Upper lobe of right lung (tissue), 1 donor: ENCODE results near the gene UAP1L1. TPM values are rescaled to one million over a fixed set of nuclear protein-coding genes. Genes with fewer than 3 reads are reported as not detected.

ENCODE experiments used
- ATAC-seq: fragments of 200-7000 bp; cut with Tn5 transposase; one replicate; pipeline ENCODE4 v1.9.1; 2020; ENCODE audit warnings: mild to moderate bottlenecking, moderate library complexity
- DNase-seq: peaks from one replicate; pipeline ENCODE4 v3.0.0-alpha.2; 2020
- H3K27ac ChIP-seq: fragments of 200-600 bp; one replicate; pipeline ENCODE4 v1.8.0; 2022
- H3K27me3 ChIP-seq: fragments of 200-600 bp; one replicate; pipeline ENCODE4 v1.8.0; 2022; ENCODE audit warnings: mild to moderate bottlenecking
- H3K36me3 ChIP-seq: fragments of 200-600 bp; one replicate; pipeline ENCODE4 v1.8.0; 2022
- H3K4me1 ChIP-seq: fragments of 200-600 bp; one replicate; pipeline ENCODE4 v1.8.0; 2022
- H3K4me3 ChIP-seq: fragments of 200-600 bp; one replicate; pipeline ENCODE4 v1.8.0; 2022; ENCODE audit warnings: mild to moderate bottlenecking
- H3K9me3 ChIP-seq: fragments of 200-600 bp; one replicate; pipeline ENCODE4 v1.8.0; 2022
- CTCF ChIP-seq: fragments of 200-600 bp; IDR thresholded peaks from one replicate; pipeline ENCODE4 v1.8.0; 2022; ENCODE audit warnings: antibody characterized with exemption
- intact Hi-C: fragments of 100-400 bp; cut with DNase I; formaldehyde crosslinking; loops from one replicate; pipeline ENCODE4 v1.11.0; 2022
- total RNA-seq: library from RNA; stranded (reverse); fragmentation: NEBNext Ultra II Directional; extraction: Animal tissue kit (Norgen Biotek cat#: 25700); gene quantifications from one replicate; pipeline ENCODE4 v1.2.1, GENCODE V29; 2021
- donor health status: DM: no; HTN: yes; CAD: no; lungs with severe emphysema.

UAP1L1 gene
- total RNA-seq, 1 donor from 2014 or later, result 30.7 TPM

- peak within 1 kb of the TSS; percentile 36 for H3K4me3 ChIP-seq
- DNase-seq (peak; percentile 85), ATAC-seq (peak; percentile 80)
- H3K9me3 ChIP-seq, result no peaks in the 10 kb centered on the region
- H3K27me3 ChIP-seq, result peaks cover 42% of the 10 kb centered on the region
- no peak within 1 kb of the TSS for H3K27ac ChIP-seq
- H3K36me3 ChIP-seq, result no peaks in the 10 kb centered on the region
- TF ChIP-seq CTCF, result no peak
- H3K4me1 ChIP-seq, result peaks cover 22% of the 10 kb centered on the region
- intact Hi-C loops, result no loop called here
These were observed 23.1 kb upstream of the UAP1L1 start, which contains the start of gene ENTPD2 for GRCh38 chr9:137053944-137054931. TSS of gene ENTPD2 (minus strand) at chr9:137054061. CDS start at chr9:137053997, 64 bp downstream.

- intact Hi-C loops, result no loop called here
- H3K27me3 ChIP-seq, result peaks cover 37% of the 10 kb centered on the region
- no peak for TF ChIP-seq CTCF
- H3K36me3 ChIP-seq, result no peaks in the 10 kb centered on the region
- no peak for ATAC-seq
- H3K9me3 ChIP-seq, result no peaks in the 10 kb centered on the region
- no peak overlapping the region for H3K4me3 ChIP-seq
- no peak for DNase-seq
- peaks cover 22% of the 10 kb centered on the region for H3K4me1 ChIP-seq
- no peak overlapping the region for H3K27ac ChIP-seq
These were observed 22.4 kb upstream of the UAP1L1 start for GRCh38 chr9:137054932-137055384.

GRCh38 chr9:137055385-137056364, 21.6 kb upstream of the UAP1L1 start:
- TF ChIP-seq CTCF, result no peak
- no peak for DNase-seq
- Histone ChIP-seq H3K27ac (no peak overlapping the region), H3K27me3 (peaks cover 32% of the 10 kb centered on the region), H3K9me3 (no peaks in the 10 kb centered on the region), H3K4me1 (peaks cover 22% of the 10 kb centered on the region), H3K36me3 (no peaks in the 10 kb centered on the region), H3K4me3 (no peak overlapping the region)
- ATAC-seq, result peak; percentile 42
- intact Hi-C loops, result no loop called here

GRCh38 chr9:137056739-137057415, 20.4 kb upstream of the UAP1L1 start:
- no peak overlapping the region for H3K27ac ChIP-seq
- no peak overlapping the region for H3K4me3 ChIP-seq
- DNase-seq, result no peak
- H3K4me1 ChIP-seq, result peaks cover 22% of the 10 kb centered on the region
- no peaks in the 10 kb centered on the region for H3K9me3 ChIP-seq
- no peak for ATAC-seq
- TF ChIP-seq CTCF, result no peak
- peaks cover 21% of the 10 kb centered on the region for H3K27me3 ChIP-seq
- intact Hi-C loops, result no loop called here
- H3K36me3 ChIP-seq, result no peaks in the 10 kb centered on the region

GRCh38 chr9:137057545-137057944, 19.8 kb upstream of the UAP1L1 start:
- no peak overlapping the region for H3K27ac ChIP-seq
- DNase-seq (no peak), ATAC-seq (no peak)
- H3K36me3 ChIP-seq, result no peaks in the 10 kb centered on the region
- H3K4me3 ChIP-seq, result no peak overlapping the region
- no peaks in the 10 kb centered on the region for H3K9me3 ChIP-seq
- no peak for TF ChIP-seq CTCF
- peaks cover 22% of the 10 kb centered on the region for H3K4me1 ChIP-seq
- peaks cover 16% of the 10 kb centered on the region for H3K27me3 ChIP-seq
- intact Hi-C loops, result no loop called here
